GM12891 (cell line): Measurements from ENCODE around the gene RTEL1.

ENCODE experiments used
- DNase-seq: peaks from one replicate; pipeline ENCODE4 v3.0.0; 2011; ENCODE audit warnings: low spot score; ENCODE audit not compliant: insufficient read length
- FAIRE-seq: peaks from 2 replicates; lab custom pipeline; 2011; peaks lifted over from hg19 to GRCh38; lab: Jason Lieb, UNC
- PAX5 ChIP-seq: IDR thresholded peaks from 2 replicates; pipeline ENCODE4 v1.6.1; 2011; ENCODE audit warnings: low read length, moderate library complexity, mild to moderate bottlenecking; ENCODE audit not compliant: insufficient read depth, severe bottlenecking
- POLR2A ChIP-seq: IDR thresholded peaks from 2 replicates; pipeline ENCODE4 v1.6.1; 2011; ENCODE audit warnings: low read depth, low read length, control low read depth
- POLR2AphosphoS5 ChIP-seq: IDR thresholded peaks from 2 replicates; pipeline ENCODE4 v1.6.1; 2011; ENCODE audit warnings: low read depth, low read length, control low read depth
- POU2F2 ChIP-seq: IDR thresholded peaks from 2 replicates; pipeline ENCODE4 v1.6.1; 2011; ENCODE audit warnings: low read depth, mild to moderate bottlenecking, control low read depth, low read length, moderate library complexity
- SPI1 ChIP-seq: IDR thresholded peaks from 2 replicates; pipeline ENCODE4 v1.6.1; 2011; ENCODE audit warnings: low read depth, low read length, control low read depth
- TAF1 ChIP-seq: IDR thresholded peaks from 2 replicates; pipeline ENCODE4 v1.6.1; 2011; ENCODE audit warnings: low read depth, low read length, control low read depth

RTEL1 gene

DNA sequence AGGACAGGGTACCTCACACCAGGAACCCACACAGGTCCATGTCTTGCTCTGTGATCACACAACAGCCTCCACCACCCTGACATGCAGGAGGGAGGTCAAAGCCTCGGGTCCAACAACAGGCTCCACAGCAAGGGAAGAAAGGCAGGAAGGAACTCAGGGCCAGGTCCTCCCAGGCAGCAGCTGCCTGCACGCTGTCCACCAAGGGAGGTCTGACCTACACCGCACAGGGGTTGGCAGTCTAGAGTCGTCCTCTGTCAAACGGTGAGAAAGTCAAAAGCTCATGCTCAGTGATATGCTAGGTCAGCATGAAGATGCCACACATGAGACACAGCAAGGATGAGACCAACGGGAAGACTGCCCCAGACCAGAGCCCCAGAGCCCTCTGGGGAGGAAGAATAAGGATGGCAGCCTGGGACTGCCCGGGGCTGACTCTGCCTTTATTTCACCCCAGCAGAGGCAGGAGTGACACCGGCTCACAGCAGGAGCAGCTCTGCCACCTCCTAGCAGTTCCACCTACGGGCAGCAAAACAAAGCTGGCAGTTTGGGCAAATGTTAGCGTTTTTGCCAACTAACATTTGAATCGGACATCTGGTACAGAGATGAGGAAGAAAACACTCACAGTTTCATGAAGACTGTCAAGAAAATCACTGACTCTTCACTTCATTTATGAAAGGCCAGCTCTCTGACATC lies 39.7 kb upstream of the RTEL1 start:
- no peak for TF ChIP-seq POLR2AphosphoS5
- no peak for TF ChIP-seq TAF1
- TF ChIP-seq POU2F2 = no peak
- no peak for TF ChIP-seq PAX5
- no peak for TF ChIP-seq POLR2A
- TF ChIP-seq SPI1 = no peak
- no peak for FAIRE-seq
- DNase-seq = no peak

DNA sequence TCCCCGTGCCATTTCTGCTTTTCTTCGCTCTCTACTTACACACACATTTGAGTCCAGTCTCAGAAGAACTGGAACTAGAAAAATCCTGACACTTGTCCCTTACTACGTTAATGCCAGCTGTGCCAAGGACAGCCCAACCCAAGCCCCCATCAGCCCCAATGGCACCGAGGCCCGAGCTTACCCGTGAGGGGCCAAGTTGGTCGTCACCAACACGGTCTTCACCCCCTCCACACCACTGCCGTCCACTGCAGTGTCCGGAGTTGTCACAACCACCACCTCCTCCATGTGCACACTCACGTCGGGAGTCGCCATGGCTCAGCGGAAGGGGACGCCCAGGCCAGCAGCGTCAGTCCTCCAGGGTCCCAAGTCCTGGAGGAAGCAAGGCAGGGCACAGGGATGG lies 39.0 kb upstream of the RTEL1 start:
- TF ChIP-seq PAX5 (no peak), TAF1 (no peak), POLR2AphosphoS5 (no peak), SPI1 (no peak), POLR2A (no peak), POU2F2 (no peak)
- DNase-seq (no peak), FAIRE-seq (no peak)

DNA sequence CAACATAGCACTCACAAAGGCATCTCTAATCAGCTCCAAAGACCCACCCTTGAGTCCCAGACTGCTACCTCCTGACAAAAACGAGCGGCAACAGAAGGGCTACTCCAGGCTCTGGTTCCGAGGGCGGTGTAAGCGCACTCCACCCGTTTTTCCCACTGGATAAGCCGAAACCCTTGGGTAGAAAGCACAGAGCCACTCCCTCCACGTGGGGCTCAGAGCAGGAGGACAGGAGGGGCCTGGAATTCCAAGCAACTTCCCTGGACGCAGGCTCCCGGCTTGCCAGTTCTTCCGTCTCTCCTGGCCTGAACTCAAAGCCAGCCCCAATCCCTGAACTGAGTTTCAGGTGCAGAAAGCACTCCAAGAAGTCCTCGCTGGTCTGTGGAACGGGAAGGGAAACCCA lies 38.6 kb upstream of the RTEL1 start:
- TF ChIP-seq POLR2A = no peak
- no peak for TF ChIP-seq POU2F2
- no peak for TF ChIP-seq TAF1
- TF ChIP-seq PAX5 = no peak
- no peak for TF ChIP-seq POLR2AphosphoS5
- TF ChIP-seq SPI1 = no peak
- no peak for DNase-seq
- no peak for FAIRE-seq

DNA sequence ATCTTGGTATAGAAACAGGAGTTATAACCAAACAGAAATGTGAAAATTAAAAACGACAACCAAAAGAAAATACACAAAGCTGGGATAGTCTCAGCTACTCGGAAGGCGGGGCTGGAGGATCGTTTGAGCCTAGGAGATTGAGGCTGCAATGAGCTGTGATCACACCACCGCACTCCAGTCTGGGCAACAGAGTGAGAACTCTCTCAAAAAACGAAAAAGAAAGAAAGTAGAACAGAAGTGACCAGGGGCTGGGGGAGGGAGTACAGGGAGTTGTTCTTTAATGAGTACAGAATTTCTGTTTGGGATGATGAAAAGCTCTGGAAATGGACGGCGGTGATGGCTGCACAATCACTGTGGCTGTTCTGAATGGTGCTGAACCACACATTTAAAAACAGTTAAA lies 37.1 kb upstream of the RTEL1 start:
- DNase-seq (no peak), FAIRE-seq (no peak)
- TF ChIP-seq TAF1 (no peak), POLR2AphosphoS5 (no peak), PAX5 (no peak), POLR2A (no peak), POU2F2 (no peak), SPI1 (no peak)

DNA sequence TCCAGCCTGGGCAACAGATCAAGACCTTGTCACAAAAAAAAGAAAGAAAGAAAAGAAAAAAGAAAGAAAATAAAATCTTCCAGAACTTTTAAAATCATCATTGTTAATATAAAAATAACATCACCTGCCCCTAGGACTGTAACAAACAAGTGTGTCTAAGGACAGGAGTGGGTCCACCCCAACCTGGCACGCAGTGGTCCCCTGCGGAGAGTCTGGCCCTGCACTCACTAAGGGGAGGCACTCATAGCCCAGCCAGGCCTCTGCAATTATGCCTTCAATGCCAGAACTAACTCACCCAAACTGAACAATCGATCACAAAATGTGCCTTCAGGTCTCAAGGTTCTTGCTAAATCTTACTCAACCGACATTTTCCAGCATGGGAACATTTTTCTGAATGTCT lies 36.0 kb upstream of the RTEL1 start:
- TF ChIP-seq SPI1 (no peak), TAF1 (no peak), POLR2AphosphoS5 (no peak), POU2F2 (no peak), PAX5 (no peak), POLR2A (no peak)
- FAIRE-seq = no peak
- DNase-seq = no peak

DNA sequence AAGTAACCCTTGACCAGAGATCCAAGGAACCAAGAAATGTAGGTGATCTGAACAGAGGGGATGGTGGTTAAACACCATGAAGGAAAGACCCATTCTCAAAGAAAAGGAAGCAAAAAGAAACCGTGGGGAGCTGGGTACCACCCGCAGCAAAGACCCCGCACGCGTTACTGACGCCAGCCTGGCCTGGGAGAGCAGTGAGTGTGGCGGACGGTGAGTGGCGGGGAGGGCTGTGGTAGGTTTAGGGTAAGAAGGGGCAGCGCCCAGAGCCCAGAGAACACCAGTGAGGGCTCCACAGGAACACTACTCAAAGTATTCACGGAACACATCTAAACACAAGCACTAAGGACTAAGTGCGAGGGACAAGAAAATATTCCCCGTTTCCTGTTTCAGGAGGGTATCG lies 35.4 kb upstream of the RTEL1 start:
- TF ChIP-seq PAX5 (no peak), POU2F2 (no peak), TAF1 (no peak), SPI1 (no peak), POLR2AphosphoS5 (no peak), POLR2A (no peak)
- no peak for DNase-seq
- FAIRE-seq = no peak

DNA sequence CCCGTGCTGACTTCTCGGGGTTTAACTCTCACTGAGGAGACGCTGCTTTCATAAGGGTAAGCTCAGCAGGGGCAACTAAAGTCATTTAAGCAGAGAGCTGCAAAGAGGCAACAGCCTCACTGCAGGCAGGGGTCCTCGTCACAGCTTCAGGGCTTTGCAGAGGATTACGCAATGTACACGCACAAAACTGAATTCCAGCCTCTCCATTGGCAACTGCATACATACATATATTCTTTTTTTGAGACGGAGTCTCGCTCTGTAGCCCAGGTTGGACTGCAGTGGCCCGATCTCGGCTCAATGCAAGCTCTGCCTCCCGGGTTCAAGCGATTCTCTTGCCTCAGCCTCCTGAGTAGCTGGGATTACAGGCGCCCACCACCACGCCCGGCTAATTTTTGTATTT lies 33.6 kb upstream of the RTEL1 start:
- no peak for FAIRE-seq
- TF ChIP-seq POLR2A = no peak
- DNase-seq = no peak

DNA sequence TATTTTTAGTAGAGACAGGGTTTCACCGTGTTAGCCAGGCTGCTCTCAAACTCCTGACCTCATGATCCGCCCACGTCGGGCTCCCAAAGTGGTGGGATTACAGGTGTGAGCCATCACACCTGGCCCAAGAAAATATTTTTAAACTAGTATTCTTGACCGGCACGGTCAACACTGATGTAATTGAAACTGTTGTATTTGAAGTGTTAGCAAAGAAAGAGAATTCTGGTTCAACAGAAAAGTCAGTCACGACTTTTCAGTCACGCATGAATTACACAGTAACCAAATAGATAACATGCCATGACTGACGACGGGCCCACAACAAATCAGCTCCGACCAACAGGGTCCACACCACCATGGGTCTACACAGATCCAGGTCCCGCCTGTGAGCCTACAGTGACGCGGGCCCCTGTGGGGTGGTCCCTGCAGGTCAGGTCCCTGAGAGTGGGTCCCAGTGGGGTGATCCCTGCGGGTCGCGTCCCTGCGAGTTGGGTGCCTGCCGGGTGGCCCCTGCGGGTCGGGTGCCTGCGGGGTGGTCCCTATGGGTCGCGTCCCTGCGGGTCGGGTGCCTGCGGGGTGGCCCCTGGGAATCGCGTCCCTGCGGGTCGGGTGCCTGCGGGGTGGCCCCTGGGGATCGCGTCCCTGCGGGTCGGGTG lies 32.2 kb upstream of the RTEL1 start:
- DNase-seq (no peak), FAIRE-seq (peak; percentile 75)
- TF ChIP-seq POLR2AphosphoS5 (peak; percentile 85), POU2F2 (peak; percentile 77), POLR2A (peak; percentile 93), PAX5 (no peak), SPI1 (no peak), TAF1 (0 out of 2 replicates have a peak, but pooled peaks have one; percentile 19)

DNA sequence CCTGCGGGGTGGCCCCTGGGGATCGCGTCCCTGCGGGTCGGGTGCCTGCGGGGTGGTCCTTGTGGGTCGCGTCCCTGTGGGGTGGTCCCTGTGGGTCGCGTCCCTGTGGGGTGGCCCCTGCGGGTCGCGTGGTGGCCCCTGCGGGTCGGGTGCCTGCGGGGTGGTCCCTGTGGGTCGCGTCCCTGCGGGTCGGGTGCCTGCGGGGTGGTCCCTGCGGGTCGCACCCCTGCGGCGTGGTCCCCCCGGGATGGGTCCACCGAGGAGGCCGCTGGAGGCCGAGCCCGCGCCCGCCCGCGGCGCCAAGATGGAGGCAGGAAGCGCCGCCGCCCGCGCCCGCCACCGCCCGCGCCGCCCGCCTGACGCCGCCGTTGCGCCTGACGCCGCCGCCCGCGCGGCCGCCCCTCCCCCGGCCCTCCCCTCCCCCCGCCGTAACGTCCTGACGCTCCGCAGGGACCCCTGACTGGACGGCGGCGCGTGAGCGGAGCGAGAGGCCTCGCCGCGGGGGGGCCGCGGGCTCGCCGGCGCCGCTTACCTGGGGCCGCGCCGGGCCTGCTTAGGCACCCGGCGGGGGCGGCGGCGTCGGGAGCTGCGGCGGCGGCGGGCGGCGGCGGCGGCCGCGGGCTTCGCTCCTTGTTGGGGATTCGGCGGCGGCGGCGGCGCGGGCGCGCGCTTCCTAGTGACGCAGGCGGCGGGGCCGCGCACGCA lies 31.5 kb upstream of the RTEL1 start, which contains the start of gene GMEB2:
Gene GMEB2 (minus strand): TSS at position 678 of the 705 bp plus-strand sequence. CDS start 7,704 bp downstream, outside the sequence.
- DNase-seq (peak; percentile 80), FAIRE-seq (no peak)
- TF ChIP-seq POU2F2 (no peak), POLR2AphosphoS5 (peak; percentile 26; the same call in 1 of the 2 replicates)
